HG02759 (cell line): Measurements from ENCODE around the gene SLC4A8.

Source experiments
- ATAC-seq: cut with Tn5 transposase; IDR thresholded peaks from one replicate; pipeline ENCODE4 v1.9.1; 2021; ENCODE audit warnings: mild to moderate bottlenecking, moderate library complexity; ENCODE audit not compliant: unreplicated experiment

SLC4A8 gene

GRCh38 chr12:51424662-51425539 lies at the start of gene SLC4A8:
SLC4A8 (plus strand) TSS chr12:51424831; CDS start chr12:51424988, 157 bp downstream.
- peak; percentile 94 for ATAC-seq

- ATAC-seq: no peak
Observed at GRCh38 chr12:51374856-51375255, 49.8 kb upstream of the SLC4A8 start.

- ATAC-seq: no peak
Observed at GRCh38 chr12:51377099-51377984, 47.3 kb upstream of the SLC4A8 start.

GRCh38 chr12:51378749-51379148 lies 45.9 kb upstream of the SLC4A8 start:
- no peak for ATAC-seq

- no peak for ATAC-seq
Observed at GRCh38 chr12:51379571-51379970, 45.1 kb upstream of the SLC4A8 start.

- no peak for ATAC-seq
Observed at GRCh38 chr12:51381226-51382079, 43.2 kb upstream of the SLC4A8 start.

- ATAC-seq: no peak
Observed at GRCh38 chr12:51382173-51382572, 42.5 kb upstream of the SLC4A8 start.

GRCh38 chr12:51383269-51383905 lies 41.2 kb upstream of the SLC4A8 start:
- ATAC-seq: no peak

- no peak for ATAC-seq
Observed at GRCh38 chr12:51386351-51386750, 38.3 kb upstream of the SLC4A8 start.

GRCh38 chr12:51388069-51388799 lies 36.4 kb upstream of the SLC4A8 start:
- no peak for ATAC-seq

GRCh38 chr12:51388846-51389245 lies 35.8 kb upstream of the SLC4A8 start:
- ATAC-seq: no peak

- no peak for ATAC-seq
Observed at GRCh38 chr12:51389302-51389999, 35.2 kb upstream of the SLC4A8 start.

- no peak for ATAC-seq
Observed at GRCh38 chr12:51390457-51390856, 34.2 kb upstream of the SLC4A8 start.

GRCh38 chr12:51390891-51391282 lies 33.7 kb upstream of the SLC4A8 start:
- peak; percentile 12 for ATAC-seq

GRCh38 chr12:51391283-51392123 lies 33.1 kb upstream of the SLC4A8 start, which contains the start of gene GALNT6:
GALNT6 (minus strand) TSS chr12:51391406; CDS start chr12:51379781, 11,625 bp downstream.
- peak; percentile 57 for ATAC-seq

GRCh38 chr12:51392556-51393237 lies 31.9 kb upstream of the SLC4A8 start:
- peak; percentile 32 for ATAC-seq
